Embryonic facial prominence (tissue), 1 donor: ENCODE data around the gene MED26.

Experiments
- DNase-seq: peaks from one replicate; pipeline ENCODE4 v3.0.0-alpha.2; 2016; ENCODE audit errors: extremely low spot score

The MED26 gene

DNA sequence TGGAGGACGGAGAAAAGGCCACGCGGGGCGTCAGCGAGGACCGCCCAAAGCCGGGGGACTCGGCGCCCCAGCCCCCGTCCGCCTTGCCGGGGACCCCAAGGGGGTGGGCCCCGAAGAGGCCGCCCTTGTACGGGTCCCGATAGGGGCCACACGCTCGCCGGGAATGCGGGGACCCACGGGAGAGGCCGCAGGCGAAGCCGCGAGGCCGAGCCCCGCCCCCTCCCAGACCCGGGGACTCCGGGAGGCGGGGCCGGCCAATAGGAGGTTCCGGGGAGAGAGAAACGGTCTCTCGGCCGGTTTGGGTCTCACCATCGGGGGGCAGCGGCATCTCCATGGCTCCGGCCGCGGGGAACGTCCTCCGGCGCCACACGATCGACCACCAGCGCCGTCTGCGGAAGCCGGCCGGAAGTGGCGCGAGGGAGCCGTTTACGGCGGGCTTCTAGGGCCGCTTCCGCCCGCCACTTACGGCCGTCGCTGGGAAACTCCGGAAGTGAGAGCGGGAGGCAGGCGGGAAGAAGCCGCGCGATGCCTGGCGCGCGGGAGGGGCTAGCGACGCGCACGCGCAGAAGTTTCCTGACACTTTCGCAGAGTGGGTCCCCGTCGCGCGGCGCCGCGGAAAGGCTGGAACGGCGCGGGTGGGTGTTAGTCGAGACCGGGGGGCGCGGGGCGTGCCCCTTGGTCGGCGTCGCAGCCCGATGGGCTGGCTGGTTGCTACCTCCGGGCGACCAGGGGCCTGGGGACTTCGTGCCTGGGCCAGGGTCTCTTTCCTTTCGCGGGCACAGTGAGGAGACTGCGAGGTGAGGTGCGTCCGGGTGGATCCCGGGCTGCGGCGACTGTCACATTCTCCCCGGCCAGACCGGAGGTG lies 85.7 kb downstream of the MED26 start, which contains the start of gene CHERP:
CHERP (minus strand) TSS at position 393 of the 865 bp plus-strand sequence; CDS start at position 334, 59 bp downstream.
- DNase-seq, result peak; percentile 94

DNA sequence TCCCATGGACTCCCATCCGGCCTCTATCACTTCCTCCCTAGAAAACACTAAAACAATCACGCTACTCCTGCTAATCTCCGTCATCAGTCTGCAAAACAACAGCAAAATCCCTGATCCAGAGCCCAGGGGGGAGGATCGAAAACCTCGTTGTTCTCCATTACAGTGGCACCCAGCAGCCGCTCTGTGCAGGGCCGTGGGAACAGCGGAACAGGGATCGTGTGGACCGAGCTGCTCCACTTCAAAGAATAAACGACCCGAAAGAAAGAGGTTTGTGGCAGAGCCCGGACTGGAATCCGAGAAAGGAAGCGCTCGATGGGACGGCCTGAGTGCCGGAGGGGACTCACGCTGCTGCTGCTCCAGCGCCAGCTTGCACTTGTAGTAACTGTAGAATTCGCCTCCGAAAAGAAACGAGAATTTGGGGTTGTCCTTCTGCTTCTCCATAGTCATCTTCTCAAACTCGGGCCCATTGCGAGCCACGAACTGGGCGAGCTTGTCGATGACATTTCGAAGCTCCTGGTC lies 86.4 kb downstream of the MED26 start:
- no peak for DNase-seq

DNA sequence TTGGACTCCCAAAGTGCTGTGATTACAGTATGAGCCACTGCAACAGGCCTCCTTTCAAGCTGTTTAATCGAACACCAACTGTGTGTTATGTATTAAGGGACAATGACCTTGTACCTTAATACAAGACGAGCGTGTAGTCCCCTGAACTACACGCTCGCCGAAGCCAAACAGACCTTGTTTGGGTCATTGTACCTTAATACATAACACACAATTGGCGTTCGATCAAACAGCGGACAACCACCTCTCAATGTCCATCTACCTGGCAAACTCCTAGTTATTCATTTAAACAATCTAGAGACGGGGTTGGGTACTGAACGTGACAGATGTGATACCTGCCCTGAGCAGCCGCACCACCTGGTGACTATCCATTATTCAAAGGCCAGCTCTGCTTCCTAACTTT lies 87.1 kb downstream of the MED26 start:
- no peak for DNase-seq

DNA sequence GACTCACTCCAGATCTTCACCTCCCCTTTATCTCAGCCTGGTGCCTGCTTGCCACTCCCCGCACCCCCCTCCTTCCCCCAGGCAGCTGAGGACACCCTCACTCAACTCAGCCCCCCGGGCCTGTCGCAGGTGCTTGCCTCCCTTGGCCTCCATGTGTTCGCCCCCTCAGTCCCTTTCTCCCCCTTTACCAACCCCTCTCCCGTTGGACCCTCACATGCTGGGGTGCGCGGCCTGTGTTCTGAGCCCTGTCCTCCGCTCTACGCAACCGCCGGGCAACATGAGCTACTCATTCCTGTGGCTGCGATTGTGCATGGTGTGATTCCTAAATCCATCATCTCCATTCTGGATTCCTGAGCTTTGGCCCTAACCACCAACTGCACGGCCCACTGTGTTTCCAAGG lies 90.9 kb downstream of the MED26 start:
- DNase-seq, result no peak

DNA sequence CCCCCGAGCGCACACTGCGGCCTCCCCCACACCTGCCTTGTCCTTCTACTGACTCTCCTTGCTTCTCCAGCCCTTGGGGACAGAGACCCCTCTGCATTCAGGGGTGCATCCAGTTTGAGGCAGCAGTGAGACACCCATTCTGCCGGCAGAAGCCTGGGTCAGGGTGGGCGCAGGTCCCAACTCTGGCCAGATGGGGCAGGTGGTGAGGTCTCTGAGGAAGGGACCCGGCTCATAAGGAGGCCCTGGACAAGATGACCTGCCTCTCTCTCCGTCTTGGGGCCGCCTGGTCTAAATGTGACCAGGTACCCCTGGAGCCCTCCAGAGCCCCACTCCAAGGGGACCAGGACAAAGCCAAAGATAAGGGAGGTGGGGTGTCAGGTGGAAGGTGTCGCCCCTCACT lies 91.9 kb downstream of the MED26 start:
- DNase-seq, result no peak

DNA sequence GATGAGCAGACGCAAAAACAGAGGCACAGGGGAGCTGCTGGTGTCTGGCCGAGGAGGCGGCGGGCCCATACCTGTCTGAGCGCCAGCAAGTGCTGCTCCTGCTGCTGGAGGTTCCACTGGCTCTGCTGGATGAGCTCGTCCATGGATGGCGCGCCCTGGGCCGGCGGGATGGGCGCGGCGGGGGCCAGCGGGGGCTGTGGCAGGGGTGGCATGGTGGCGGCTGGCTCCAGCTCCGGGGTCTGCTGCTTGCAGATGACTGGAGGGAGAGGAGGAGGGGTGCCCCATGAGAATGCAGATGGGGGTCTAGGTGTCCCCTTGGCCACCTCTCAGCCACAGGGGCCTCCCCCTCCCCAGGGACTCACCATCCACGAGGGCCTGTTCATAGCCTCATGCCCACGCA lies 92.6 kb downstream of the MED26 start:
- no peak for DNase-seq

DNA sequence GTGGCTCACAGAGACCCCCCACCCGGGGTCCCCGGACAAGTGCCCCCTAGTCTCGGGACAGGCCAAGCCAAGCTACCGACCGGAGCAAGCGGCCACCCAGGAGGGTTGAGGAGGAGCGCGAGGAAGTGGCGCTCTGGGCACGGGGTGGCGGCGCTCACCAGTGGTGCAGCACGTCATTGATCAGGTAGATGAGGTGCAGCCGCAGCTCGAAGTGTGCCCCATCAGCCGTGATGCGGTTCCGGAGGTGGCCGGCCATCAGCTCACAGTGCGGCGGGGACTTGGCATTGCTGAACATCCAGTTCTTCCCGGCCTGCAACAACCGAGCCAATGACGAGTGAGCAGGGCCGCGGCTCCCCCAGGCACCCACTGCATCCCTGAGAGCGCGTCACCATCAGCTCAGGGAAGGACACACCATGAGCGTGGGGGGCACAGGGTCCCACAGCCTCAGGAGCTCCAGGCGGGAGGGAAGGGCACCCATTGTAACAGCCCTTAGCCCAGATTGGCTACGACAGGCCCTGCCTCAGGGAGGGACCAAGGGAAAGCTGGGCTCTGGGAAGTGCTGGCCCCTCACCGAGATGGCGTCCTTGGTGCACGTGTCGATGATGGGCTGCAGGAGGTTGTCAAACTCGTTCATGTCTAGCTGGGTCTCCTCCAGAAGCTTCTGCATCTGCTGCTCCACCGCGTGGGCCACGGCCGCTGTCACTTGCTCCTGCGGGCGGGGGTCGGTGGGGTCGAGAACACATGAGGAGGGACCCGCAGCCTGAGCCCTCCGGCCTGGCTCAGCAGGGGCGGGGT lies 95.4 kb downstream of the MED26 start:
- no peak for DNase-seq

DNA sequence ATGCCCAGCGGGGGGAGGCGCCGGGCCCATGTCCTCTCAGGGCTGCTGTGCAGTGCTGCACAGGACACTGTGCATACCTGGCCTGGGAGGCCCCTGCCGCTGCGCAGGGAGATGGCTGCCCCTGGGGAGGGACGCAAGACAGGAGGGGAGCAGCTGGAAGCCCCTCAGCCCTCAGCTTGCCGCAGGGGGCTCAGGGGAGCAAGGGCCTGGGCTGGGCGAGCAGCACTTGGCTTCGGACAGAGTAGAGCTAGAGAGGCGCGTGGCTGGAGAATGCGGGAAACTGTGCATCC lies 96.7 kb downstream of the MED26 start:
- DNase-seq, result no peak

DNA sequence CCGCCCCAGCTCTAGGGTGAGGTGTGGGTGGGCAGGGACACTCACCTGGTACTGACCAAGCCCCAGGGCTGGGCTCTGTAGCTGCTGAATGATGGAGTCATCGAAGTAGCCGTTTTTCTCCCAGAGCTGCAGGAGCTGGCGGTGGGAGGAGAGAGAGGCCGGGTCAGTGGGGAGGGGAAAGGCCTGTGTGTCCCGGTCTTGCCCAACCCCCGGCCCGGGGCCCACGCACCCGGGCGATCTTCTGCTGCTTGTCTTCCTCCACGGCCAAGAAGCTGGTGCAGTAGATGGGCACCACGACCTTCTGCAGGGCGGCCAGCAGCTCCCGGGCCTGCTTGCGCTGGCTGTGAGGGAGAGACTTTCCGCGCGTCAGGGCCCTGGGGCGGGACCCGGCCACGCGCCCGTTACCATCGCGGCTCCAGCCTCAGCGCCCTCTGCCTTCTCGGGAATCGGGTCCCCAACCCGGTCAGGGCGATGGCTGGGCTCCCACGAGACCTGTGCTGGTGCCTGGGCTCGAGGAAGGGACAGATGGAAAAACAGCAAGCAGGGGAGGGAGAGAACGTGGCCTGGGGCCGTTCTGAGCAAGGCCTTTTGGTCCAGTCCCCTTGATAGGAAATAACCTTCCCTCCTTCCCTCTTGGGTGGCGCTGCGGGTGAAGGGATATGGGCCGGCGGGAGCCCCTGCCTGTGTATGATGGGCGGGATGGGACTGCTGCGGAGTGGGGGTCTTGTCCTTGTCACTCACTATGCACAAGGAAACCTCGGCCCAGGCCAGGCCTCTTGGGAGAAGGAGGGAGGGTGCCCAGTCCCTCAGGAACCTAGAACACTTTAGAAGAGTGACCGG lies 97.2 kb downstream of the MED26 start:
- no peak for DNase-seq

DNA sequence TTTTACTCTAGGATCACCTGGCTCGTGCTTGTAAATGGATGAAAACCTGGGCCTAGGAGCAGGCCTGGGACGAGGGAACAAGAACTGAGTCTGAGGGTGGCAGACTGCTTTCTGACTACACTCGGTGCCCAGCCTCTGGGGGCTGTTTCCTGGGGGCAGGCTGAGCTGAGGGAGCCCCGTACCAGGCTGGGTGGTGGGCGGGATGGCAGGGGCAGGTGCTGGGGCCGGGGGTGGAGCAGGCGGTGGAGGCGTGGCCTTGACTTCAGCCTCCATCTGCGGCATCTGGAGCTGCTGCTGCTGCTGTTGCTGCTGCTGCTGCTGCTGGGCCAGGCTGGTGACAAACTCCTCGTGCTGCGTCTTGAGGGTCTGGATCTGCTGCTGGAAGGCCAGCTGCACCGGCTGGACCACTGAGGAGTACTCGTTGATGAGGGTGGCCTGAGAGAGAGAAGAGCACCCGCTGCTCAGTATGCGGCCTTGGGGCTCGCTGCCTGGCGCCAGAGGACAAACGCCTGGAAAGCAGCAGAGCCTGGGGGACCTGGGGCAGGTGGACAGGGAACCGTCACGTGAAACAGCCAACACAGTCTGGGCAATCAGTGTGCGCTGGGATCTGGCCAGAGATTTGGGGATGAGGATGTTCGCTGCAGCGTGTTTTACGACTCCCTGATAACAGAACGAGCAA lies 98.4 kb downstream of the MED26 start:
- no peak for DNase-seq

DNA sequence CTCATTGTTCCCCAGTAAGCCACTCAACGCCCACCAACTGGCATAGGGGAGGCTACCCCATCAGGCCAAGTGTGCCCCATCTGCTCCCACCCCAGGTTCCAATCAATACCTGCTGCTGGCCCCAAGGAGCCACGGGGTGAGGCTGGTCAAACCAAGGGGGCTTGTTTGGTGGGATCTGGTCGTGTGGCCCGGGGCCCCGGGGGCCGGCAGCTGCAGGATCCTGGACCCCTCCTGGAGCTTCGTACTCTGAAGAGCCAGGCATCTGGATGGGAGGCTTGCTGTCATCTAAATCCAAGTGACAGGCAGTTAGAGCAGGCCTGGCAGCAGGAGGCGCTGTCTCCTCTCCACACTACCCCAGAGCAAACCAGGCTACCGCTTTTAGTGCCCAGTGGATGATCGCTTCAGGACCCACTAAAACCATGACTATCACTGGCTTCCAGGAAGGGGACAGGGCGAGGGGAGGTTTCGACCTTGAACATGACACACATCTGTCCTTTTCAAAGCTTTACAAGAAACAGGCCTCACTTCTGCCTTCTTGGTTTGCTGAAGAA lies 100.0 kb downstream of the MED26 start:
- DNase-seq, result no peak

DNA sequence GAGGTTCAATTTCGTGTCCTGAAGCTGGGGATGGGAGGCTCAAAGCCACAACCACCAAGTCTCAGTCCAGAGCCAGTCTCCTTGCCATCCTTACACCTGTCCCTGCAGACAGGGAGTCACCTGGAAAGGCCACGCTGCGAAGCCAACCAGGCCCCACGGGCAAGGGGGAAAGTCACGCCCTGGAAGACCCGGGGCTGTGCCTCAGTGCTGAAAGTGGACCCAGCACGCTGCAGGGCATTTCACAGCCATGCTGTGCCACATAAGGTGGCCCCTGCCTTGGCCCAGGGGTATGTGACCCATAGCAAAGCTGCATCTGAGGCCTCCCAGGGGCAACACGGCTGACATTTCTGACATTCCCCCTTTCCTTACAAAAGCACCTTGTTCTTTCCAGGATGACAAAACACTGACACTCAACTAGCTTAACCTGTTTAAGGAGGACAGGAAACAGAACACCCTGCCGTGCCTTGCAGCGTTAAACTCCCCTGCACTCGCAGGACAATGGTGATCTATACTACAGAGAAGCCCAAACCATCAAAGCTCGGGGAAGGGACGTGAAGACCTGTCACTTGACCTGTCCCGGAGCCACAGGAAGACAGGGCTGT lies 100.6 kb downstream of the MED26 start:
- DNase-seq, result no peak

DNA sequence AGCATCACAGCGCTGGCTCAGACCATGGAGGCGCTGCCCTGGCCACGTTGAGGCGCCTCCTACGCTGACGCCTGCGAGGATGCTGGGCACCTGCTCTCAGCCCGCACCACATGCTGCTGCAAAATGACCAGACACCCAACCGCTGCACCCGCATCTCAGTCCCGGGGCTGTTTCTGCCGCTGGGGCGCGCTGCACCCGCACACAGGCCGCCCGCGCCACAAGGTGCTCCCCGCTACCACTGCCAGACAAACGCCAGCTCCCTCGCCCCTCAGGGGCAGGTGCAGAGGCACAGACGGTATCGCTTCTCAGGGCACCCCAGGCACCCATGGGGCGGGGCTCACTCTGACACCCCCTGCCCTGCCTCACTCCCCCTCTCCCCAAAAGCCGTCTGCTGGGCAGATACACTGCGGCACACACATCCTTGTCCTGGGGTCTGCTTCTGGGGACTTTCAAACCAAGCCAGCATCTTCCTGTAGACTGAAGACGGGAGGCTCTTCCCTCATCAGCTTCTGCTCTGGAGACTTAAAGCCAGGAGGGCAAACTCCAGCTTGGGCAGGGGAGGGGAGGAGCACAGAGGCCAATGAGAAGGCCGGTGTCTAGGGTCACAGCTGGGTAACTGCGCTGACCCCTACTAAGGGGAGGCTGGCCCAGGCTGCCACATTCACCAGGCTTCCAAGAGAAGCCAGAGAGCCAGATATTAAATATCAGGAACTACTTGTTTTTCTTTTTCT lies 102.1 kb downstream of the MED26 start:
- no peak for DNase-seq

DNA sequence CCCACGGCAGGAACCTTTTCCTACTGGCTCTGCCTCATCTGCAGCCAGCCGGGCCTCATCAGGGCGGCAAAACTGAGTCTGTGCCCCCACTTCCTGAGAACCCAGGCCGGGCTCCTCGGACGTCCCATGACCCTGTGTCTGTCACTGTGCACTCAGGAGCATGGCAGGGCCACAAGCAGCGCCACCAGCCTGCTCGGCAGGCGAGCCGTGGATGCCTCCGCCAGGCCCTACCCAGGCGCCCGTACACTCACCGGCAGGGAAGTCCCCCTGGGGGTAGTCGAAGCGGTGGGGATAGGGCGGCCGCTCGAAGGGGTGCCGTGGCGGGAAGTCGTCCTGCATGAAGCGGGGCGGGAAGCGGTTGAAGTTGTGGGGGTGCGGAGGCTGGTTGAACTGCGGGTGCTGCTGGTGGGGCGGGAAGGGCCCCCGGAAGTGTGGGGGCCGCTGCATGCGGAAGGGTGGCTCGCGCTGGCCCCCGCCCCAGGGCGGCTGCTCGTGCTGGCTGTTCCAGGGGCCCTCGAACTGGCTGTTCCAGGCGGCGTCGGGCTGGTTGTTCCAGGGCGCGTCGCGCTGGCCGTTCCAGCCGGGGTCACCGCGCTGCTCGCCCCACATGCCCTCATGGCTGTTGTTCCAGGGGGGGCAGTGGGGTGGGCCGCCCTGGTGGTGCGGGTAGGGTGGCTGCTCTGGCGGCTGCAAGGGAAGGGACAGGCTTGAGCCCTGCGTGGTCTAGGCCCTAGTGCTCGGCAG lies 102.8 kb downstream of the MED26 start:
- no peak for DNase-seq
